Glutamatergic neuron (in vitro differentiated cells): ENCODE measurements around the gene ATP9A. TPM values are rescaled to one million over a fixed set of nuclear protein-coding genes. Genes with fewer than 3 reads are reported as not detected.

Source experiments
- DNase-seq: peaks from one replicate; pipeline ENCODE4 v3.0.0; 2022
- H3K27ac Mint-ChIP-seq: one replicate; pipeline ENCODE4 v1.8.0; 2020; ENCODE audit warnings: mild to moderate bottlenecking, mixed read lengths, inconsistent platforms; ENCODE audit not compliant: unreplicated experiment
- H3K27me3 Mint-ChIP-seq: one replicate; pipeline ENCODE4 v1.8.0; 2020; ENCODE audit warnings: mild to moderate bottlenecking, moderate library complexity, mixed read lengths, inconsistent platforms; ENCODE audit not compliant: unreplicated experiment
- H3K36me3 Mint-ChIP-seq: one replicate; pipeline ENCODE4 v1.8.0; 2020; ENCODE audit warnings: mild to moderate bottlenecking, mixed read lengths, inconsistent platforms; ENCODE audit not compliant: unreplicated experiment
- H3K4me1 Mint-ChIP-seq: one replicate; pipeline ENCODE4 v1.8.0; 2020; ENCODE audit warnings: mild to moderate bottlenecking, low read depth, mixed read lengths, inconsistent platforms; ENCODE audit not compliant: unreplicated experiment
- H3K4me3 Mint-ChIP-seq: one replicate; pipeline ENCODE4 v1.8.0; 2020; ENCODE audit warnings: mild to moderate bottlenecking, mixed read lengths, inconsistent platforms; ENCODE audit not compliant: unreplicated experiment
- H3K9me3 Mint-ChIP-seq: one replicate; pipeline ENCODE4 v1.8.0; 2020; ENCODE audit warnings: mild to moderate bottlenecking, moderate library complexity, mixed read lengths, inconsistent platforms; ENCODE audit not compliant: unreplicated experiment
- total RNA-seq: library from RNA; stranded (reverse); fragmentation: NEBNext Ultra II Directional; extraction: Animal tissue kit (Norgen Biotek cat#: 25700); gene quantifications from one replicate; pipeline ENCODE4 v1.2.1, GENCODE V29; 2021; ENCODE audit not compliant: unreplicated experiment
- TF ChIP-seq, protein P1 (sequence below): fragments of 200-600 bp; sonication (generic); IDR thresholded peaks from one replicate; pipeline ENCODE4 v1.5.0; 2021; ENCODE audit not compliant: partially characterized antibody, unreplicated experiment

Gene ATP9A
- total RNA-seq, 1 donor from 2014 or later, result 66.1 TPM

DNA sequence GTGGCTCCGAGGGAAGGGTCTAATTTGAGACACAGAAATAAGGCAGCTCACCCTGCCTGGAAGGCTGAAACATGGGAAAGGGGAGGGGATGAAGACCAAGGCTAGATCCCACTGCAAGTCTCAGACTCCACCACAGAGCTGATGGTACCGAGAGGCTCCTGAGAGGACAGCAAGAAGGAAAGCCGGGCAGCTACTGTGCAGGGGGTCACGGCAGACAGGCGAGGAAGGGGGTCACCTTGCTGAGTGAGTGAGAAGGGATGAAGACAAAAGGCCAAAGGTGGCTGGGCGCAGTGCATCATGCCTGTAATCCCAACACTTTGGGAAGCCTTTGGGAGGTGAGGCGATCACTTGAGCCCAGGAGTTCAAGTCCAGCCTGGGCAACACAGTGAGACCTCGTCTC lies 100.7 kb downstream of the ATP9A start:
- Mint-ChIP-seq H3K4me3 (no peak overlapping the region), H3K27me3 (no peaks in the 10 kb centered on the region), H3K27ac (no peak overlapping the region), H3K4me1 (peaks cover 2% of the 10 kb centered on the region), H3K36me3 (peaks cover 3% of the 10 kb centered on the region), H3K9me3 (peaks cover 2% of the 10 kb centered on the region)
- DNase-seq, result no peak
- TF ChIP-seq, protein P1, sequence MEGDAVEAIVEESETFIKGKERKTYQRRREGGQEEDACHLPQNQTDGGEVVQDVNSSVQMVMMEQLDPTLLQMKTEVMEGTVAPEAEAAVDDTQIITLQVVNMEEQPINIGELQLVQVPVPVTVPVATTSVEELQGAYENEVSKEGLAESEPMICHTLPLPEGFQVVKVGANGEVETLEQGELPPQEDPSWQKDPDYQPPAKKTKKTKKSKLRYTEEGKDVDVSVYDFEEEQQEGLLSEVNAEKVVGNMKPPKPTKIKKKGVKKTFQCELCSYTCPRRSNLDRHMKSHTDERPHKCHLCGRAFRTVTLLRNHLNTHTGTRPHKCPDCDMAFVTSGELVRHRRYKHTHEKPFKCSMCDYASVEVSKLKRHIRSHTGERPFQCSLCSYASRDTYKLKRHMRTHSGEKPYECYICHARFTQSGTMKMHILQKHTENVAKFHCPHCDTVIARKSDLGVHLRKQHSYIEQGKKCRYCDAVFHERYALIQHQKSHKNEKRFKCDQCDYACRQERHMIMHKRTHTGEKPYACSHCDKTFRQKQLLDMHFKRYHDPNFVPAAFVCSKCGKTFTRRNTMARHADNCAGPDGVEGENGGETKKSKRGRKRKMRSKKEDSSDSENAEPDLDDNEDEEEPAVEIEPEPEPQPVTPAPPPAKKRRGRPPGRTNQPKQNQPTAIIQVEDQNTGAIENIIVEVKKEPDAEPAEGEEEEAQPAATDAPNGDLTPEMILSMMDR, result no peak

DNA sequence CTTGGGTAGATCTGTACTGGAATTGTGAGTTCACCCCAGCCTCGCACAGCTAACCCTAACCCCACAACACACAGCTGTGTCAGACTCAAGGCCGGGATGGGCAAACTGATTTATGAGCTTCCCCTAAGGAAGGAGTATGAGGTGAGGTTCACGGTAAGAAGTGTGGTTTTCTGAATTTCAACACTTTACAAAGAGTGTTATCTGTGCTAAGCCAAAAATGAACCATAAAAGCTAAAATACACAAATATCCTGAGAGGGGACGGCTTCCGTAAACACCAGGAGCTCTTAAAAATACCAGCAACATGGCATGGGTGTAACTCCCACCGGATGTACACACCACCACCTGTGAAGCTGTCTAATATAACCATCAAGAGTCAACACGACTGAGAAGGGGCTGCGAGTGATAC lies 101.2 kb downstream of the ATP9A start:
- TF ChIP-seq, protein P1, result no peak
- peaks cover 3% of the 10 kb centered on the region for H3K36me3 Mint-ChIP-seq
- no peak overlapping the region for H3K27ac Mint-ChIP-seq
- DNase-seq, result no peak
- H3K4me1 Mint-ChIP-seq, result peaks cover 2% of the 10 kb centered on the region
- peaks cover 2% of the 10 kb centered on the region for H3K9me3 Mint-ChIP-seq
- no peaks in the 10 kb centered on the region for H3K27me3 Mint-ChIP-seq
- no peak overlapping the region for H3K4me3 Mint-ChIP-seq

DNA sequence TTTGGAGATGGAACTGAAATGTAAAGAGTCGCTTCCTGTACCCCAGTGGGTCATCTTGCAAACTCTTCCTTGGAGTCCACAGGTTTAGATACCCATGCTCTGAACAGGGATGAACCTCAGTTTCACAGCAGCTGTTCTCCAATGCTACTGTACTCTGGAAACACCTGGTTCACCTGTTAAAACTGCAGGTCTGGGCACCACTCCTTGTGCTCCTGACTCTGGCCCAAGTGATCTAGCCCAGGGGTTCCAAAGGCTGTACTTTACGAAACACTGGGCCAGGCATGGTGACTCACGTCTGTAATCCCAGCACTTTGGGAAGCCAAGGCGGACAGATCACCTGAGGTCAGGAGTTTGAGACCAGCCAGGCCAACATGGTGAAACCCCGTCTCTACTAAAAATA lies 102.1 kb downstream of the ATP9A start:
- Mint-ChIP-seq H3K9me3 (peaks cover 2% of the 10 kb centered on the region), H3K36me3 (peaks cover 1% of the 10 kb centered on the region)

DNA sequence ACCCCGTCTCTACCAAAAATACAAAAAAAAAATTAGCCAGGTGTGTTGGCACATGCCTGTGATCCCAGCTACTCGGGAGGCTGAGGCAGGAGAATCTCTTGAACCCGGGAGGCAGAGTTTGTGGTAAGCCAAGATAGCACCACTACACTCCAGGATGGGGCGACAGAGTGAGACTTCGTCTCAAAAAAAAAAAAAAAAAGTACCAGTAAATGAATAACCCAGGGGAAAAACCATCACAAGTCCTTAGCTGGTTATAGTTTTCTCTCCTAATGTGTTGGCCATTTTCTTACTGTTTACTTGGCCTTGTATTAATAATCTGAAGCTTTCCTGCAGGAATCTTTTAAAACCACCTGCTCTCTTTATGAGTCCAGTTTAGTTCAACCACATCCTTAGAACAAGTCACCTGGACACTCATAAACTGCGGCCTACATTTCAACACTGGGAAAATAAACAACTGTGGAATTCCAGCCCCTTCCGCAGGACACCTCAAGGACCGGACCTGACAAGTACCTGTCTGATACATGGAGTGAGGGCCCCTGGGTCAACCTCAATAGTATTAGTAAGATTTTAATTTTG lies 102.6 kb downstream of the ATP9A start:
- Mint-ChIP-seq H3K9me3 (peaks cover 2% of the 10 kb centered on the region), H3K27ac (no peak overlapping the region), H3K4me3 (no peak overlapping the region), H3K27me3 (no peaks in the 10 kb centered on the region), H3K4me1 (no peaks in the 10 kb centered on the region), H3K36me3 (no peaks in the 10 kb centered on the region)
- TF ChIP-seq, protein P1, result no peak
- no peak for DNase-seq

More for the DNA sequence above, 102.1 kb downstream of the ATP9A start:
- no peak overlapping the region for H3K4me3 Mint-ChIP-seq
- TF ChIP-seq, protein P1, result no peak
- H3K27me3 Mint-ChIP-seq, result no peaks in the 10 kb centered on the region
- H3K4me1 Mint-ChIP-seq, result peaks cover 1% of the 10 kb centered on the region
- no peak for DNase-seq
- H3K27ac Mint-ChIP-seq, result no peak overlapping the region

DNA sequence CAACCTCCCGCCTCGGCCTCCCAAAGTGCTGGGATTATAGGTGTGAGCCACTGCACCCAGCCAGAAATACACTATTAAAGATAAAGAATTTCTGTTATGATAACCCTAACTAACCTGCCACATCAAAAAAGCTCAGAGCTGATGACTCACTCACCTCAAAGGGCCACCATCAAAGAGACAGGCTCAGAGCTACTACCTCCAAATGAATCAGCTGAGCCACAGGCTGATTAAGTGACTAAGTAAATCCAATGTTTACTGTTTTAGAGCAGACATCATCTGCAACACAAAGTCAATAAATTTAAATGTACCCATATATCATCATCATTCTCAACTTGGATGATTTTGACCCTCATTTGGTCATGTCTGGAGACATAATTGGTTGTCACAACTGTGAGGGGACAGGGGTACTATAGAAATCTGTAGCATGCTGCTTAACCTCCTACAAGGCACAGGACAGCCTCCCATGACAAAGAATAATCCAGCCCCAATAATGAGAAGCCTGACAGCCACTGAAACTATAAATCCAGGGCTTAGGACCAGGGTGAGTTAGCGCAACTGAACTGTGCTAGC lies 106.5 kb downstream of the ATP9A start:
- no peak for DNase-seq
- Mint-ChIP-seq H3K4me3 (no peak overlapping the region), H3K4me1 (no peaks in the 10 kb centered on the region), H3K9me3 (no peaks in the 10 kb centered on the region), H3K27ac (no peak overlapping the region), H3K36me3 (peaks cover 4% of the 10 kb centered on the region), H3K27me3 (no peaks in the 10 kb centered on the region)
- TF ChIP-seq, protein P1, result no peak
